OCI-LY3 (cell line): Measurements from ENCODE around the gene SH2D3A.

Experiments used
- CTCF ChIP-seq: fragments of 200-600, 300-600 bp; sonication (generic); IDR thresholded peaks from 2 replicates; pipeline ENCODE4 v1.5.1; 2014; ENCODE audit warnings: antibody characterized with exemption, low read length, low read depth
- EZH2phosphoT487 ChIP-seq: fragments of 200-600 bp; shearing (Covaris generic); IDR thresholded peaks from 2 replicates; pipeline ENCODE4 v1.6.1; 2018; ENCODE audit warnings: antibody characterized with exemption, mixed run types, low read depth

- no peak for TF ChIP-seq CTCF
- no peak for TF ChIP-seq EZH2phosphoT487
Measured at GRCh38 chr19:6723108-6723618, 44.1 kb downstream of the SH2D3A start.
